ENCODE data around the gene RAMP1.

RAMP1 gene

GRCh38 chr2:237951878-237952277, 92.5 kb downstream of the RAMP1 start:
- no peak for DNase-seq (ENCODE audit: low read depth)
- H3K4me3 ChIP-seq (replicated peaks; ENCODE audit: low read depth, low read length) = no peak overlapping the region
- TF ChIP-seq, protein P1, sequence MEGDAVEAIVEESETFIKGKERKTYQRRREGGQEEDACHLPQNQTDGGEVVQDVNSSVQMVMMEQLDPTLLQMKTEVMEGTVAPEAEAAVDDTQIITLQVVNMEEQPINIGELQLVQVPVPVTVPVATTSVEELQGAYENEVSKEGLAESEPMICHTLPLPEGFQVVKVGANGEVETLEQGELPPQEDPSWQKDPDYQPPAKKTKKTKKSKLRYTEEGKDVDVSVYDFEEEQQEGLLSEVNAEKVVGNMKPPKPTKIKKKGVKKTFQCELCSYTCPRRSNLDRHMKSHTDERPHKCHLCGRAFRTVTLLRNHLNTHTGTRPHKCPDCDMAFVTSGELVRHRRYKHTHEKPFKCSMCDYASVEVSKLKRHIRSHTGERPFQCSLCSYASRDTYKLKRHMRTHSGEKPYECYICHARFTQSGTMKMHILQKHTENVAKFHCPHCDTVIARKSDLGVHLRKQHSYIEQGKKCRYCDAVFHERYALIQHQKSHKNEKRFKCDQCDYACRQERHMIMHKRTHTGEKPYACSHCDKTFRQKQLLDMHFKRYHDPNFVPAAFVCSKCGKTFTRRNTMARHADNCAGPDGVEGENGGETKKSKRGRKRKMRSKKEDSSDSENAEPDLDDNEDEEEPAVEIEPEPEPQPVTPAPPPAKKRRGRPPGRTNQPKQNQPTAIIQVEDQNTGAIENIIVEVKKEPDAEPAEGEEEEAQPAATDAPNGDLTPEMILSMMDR (IDR thresholded peaks at IDR 0.05; ENCODE audit: low read length, missing control alignments) = no peak

- DNase-seq (ENCODE audit: low read depth) = no peak
- H3K4me3 ChIP-seq (replicated peaks; ENCODE audit: low read depth, low read length) = no peak overlapping the region
- TF ChIP-seq, protein P1 (IDR thresholded peaks at IDR 0.05; ENCODE audit: low read length, missing control alignments) = no peak
These were observed 93.4 kb downstream of the RAMP1 start for GRCh38 chr2:237952851-237953250.

DNA sequence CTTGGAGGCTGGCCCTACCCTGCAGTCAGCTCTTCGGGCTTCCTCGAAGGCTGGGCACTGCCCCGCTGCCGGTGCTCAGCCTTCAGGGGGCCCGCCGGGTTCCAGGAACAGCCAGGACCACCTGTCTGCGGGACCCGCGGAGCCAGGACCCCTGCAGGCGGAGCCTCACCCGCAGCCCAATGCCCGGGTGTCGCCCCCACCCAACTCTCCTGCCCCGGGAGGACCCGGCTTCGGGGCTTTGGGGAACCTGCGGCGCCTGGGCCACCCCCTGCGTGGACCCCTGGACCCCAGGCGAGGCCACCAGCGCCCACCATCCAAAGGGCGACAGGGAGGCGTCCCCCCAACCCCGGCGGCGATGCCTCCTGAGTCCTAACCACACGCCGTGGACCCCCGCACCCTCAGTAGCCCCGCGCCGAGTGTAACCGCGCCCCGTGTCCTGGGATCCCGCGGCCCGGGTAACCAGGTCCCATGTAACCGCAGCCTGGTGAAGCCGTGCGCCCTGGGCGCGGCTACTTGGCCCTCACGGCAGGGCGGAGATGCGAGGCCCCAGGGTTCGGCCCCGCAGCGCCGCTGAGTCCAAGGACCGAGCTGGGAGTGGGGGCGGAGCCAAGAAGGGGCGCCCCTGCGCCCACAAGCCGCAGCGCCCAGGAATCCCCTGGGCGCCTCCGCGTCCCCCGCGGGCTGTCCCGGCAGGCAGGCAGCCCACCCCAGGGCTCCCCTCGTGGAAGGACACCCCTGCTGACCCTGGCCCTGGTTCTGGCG, 96.4 kb downstream of the RAMP1 start:
- peak overlapping the region; percentile 25 for H3K4me3 ChIP-seq (replicated peaks; ENCODE audit: low read depth, low read length)
- TF ChIP-seq, protein P1 (IDR thresholded peaks at IDR 0.05; ENCODE audit: low read length, missing control alignments) = no peak
- no peak for DNase-seq (ENCODE audit: low read depth)

DNA sequence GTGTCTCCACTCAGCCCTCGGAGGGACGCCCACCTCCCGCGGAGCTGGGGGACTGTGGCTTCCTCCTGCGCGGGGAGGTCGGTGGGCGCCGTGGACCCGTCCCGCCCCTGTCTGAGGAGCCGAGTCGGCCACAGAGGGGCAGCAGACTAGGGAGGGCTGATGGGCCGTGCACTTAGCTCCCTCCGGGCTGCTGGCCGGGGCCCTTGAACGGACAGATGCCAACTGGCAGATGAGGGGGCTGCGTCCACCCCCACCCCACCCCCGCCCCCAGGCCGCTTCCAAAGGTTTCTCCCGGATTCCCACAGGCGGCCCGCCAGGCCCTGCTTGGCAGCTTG, 96.9 kb downstream of the RAMP1 start:
- DNase-seq (ENCODE audit: low read depth) = no peak
- TF ChIP-seq, protein P1 (IDR thresholded peaks at IDR 0.05; ENCODE audit: low read length, missing control alignments) = no peak
- H3K4me3 ChIP-seq (replicated peaks; ENCODE audit: low read depth, low read length) = peak overlapping the region; percentile 25

DNA sequence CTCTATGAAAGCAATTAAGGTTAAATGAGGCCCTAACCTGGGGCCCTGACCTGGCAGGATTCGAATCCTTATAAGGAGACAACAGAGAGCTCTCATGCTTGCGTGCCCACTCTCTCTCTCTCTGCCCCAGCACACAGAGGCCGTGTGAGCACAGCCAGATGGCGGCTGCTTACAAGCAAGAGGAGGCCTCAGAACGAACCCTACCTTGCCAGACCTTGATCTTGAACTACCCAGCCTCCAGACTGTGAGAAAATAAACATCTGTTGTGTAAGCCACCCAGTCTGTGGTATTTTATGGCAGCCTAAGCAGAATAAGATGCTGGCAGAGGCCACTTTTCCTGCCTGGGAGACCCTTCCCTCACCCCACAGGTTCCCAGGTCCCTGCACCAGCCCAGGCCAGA, 102.2 kb downstream of the RAMP1 start:
- TF ChIP-seq, protein P1 (IDR thresholded peaks at IDR 0.05; ENCODE audit: low read length, missing control alignments) = no peak
- DNase-seq (ENCODE audit: low read depth) = no peak
- H3K4me3 ChIP-seq (replicated peaks; ENCODE audit: low read depth, low read length) = no peak overlapping the region

Measured in fibroblast of pulmonary artery (primary cell).